ENCODE results near the gene VIP. TPM values are rescaled to one million over a fixed set of nuclear protein-coding genes. Genes with fewer than 3 reads are reported as not detected.
"Not testable (repeated sequence)": the region's sequence is repeated elsewhere in the genome, so short reads cannot be mapped to it uniquely, and the experiment has no call there.

VIP gene
- total RNA-seq = not detected

DNA sequence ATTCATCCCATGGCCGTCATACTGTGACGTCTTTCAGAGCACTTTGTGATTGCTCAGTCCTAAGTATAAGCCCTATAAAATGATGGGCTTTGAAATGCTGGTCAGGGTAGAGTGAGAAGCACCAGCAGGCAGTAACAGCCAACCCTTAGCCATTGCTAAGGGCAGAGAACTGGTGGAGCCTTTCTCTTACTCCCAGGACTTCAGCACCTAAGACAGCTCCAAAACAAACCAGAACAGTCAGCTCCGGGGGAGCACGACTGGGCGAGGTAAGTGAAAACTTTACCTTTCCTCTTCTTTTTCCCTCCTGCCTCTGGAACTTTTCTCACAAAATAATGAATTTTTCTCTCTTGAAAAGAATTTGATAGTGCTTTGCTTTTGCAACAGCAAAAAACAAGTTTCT lies at the start of gene VIP:
Gene VIP, plus strand, starts transcription at position 104 of the 400 bp plus-strand sequence. CDS start 1,381 bp downstream, outside the sequence.
- no peaks in the 10 kb centered on the region for H3K9me3 Mint-ChIP-seq
- ChIA-PET POLR2A (no interaction called here), CTCF (no interaction called here)
- intact Hi-C loops (cut with micrococcal nuclease) = no loop called here
- no peaks in the 10 kb centered on the region for H3K27me3 Mint-ChIP-seq
- H3K4me3 Mint-ChIP-seq = no peak within 1 kb of the TSS
- no peak within 1 kb of the TSS for H3K27ac Mint-ChIP-seq
- DNase-seq = no peak
- no peaks in the 10 kb centered on the region for H3K4me1 Mint-ChIP-seq (ENCODE audit: low read depth)
- no peaks in the 10 kb centered on the region for H3K36me3 Mint-ChIP-seq

DNA sequence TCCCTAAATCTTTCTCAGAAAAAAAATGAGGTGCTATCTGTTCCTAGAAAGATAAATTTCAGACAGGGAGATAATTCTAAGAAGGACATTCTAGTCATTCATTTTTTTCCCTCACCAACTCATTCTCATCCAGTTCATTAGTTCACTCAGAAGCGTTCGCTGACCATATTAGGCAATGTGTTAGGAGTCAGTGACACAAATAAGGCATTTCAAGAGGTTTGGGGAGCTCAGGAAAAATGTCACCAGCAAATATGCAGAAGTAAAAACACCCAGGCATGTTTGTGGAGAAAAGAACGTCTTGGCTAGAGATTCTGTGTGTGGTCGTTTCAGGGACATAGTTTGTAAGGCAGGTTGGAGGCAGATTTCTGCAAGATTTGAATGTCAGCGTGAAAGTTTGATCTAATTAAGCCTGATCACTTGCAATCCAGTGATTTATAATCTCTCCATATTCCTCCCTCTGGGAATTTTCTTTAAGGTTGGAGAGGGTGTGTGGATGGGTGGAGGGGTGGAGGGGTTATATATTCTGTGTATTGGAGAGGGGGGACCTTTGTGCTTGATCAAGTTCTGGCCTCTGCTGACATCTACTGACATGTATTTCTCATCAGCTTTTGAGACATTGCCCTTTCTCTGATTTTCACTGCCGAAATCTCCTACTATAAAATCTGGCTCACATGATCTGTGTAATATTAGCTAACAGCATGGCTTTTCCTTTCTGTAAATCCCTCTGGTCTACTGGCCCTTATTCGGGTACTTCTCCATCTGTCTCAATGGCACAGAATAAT lies 49.3 kb upstream of the VIP start:
- ChIA-PET POLR2A (no interaction called here), CTCF (no interaction called here)
- H3K36me3 Mint-ChIP-seq = no peaks in the 10 kb centered on the region

GRCh38 chr6:152701863-152702401 lies 48.7 kb upstream of the VIP start:
- Mint-ChIP-seq H3K27me3 (peaks cover 16% of the 10 kb centered on the region), H3K36me3 (no peaks in the 10 kb centered on the region), H3K27ac (no peak overlapping the region), H3K4me1 (ENCODE audit: low read depth) (no peaks in the 10 kb centered on the region), H3K9me3 (no peaks in the 10 kb centered on the region), H3K4me3 (no peak overlapping the region)
- ChIA-PET CTCF (no interaction called here), POLR2A (no interaction called here)
- intact Hi-C loops (cut with micrococcal nuclease) = no loop called here
- DNase-seq = no peak

More for the DNA sequence above, 49.3 kb upstream of the VIP start:
- Mint-ChIP-seq H3K27me3 (peaks cover 16% of the 10 kb centered on the region), H3K4me3 (no peak overlapping the region), H3K27ac (no peak overlapping the region), H3K9me3 (no peaks in the 10 kb centered on the region), H3K4me1 (ENCODE audit: low read depth) (no peaks in the 10 kb centered on the region)
- intact Hi-C loops (cut with micrococcal nuclease) = no loop called here
- DNase-seq = no peak

GRCh38 chr6:152703750-152704149 lies 46.8 kb upstream of the VIP start:
- H3K4me1 Mint-ChIP-seq (ENCODE audit: low read depth); CTCF ChIA-PET: not testable (repeated sequence)
- H3K27me3 Mint-ChIP-seq = peaks cover 12% of the 10 kb centered on the region

DNA sequence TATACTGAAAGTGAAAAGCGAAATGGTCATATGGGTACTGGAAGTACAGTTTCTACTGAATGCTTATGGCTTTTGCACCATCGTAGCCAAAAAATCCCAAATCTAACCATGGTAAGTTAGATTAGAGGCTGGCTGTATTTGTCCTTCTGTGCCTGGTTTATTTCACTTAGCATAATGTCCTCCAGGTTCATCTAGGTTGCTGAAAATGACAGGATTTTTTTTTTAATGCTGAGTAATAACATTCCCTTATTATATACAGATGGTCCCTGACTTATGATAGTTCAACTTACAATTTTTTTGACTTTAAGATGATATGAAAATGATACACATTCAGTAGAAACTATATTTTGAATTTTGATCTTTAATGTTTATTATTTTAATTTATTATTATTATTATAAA lies 45.3 kb upstream of the VIP start:
- Mint-ChIP-seq H3K9me3 (peaks cover 6% of the 10 kb centered on the region), H3K4me1 (ENCODE audit: low read depth) (no peaks in the 10 kb centered on the region), H3K27me3 (peaks cover 8% of the 10 kb centered on the region), H3K4me3 (no peak overlapping the region), H3K27ac (no peak overlapping the region), H3K36me3 (no peaks in the 10 kb centered on the region)
- CTCF ChIA-PET = no interaction called here
- no peak for DNase-seq
- intact Hi-C loops (cut with micrococcal nuclease) = no loop called here
- POLR2A ChIA-PET = no interaction called here

More at GRCh38 chr6:152703750-152704149, 46.8 kb upstream of the VIP start:
- intact Hi-C loops (cut with micrococcal nuclease); H3K4me3 Mint-ChIP-seq; DNase-seq; POLR2A ChIA-PET; H3K36me3 Mint-ChIP-seq; H3K9me3 Mint-ChIP-seq; H3K27ac Mint-ChIP-seq: not testable (repeated sequence)

DNA sequence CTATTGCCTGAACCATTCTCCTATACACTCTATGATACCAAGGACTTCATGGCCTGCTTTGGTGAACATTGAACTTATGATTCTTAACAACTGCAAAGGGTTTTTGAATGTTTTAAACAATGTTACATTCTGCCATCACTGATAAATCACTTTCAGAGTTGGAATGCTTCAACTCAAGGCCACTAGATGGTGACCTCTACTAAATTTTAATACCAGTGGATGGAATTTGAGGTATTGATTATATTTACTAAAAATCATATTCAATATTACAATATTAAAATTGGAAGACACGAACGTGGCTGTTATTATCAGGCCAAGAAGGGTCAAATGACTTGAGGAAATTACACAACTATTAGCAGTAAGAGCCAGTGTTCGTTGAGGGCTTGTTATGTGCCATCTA lies 34.3 kb upstream of the VIP start:
- no peaks in the 10 kb centered on the region for H3K36me3 Mint-ChIP-seq
- H3K4me3 Mint-ChIP-seq = no peak overlapping the region
- ChIA-PET CTCF (no interaction called here), POLR2A (no interaction called here)
- H3K27me3 Mint-ChIP-seq = no peaks in the 10 kb centered on the region
- intact Hi-C loops (cut with micrococcal nuclease) = no loop called here
- DNase-seq = no peak
- peaks cover 16% of the 10 kb centered on the region for H3K9me3 Mint-ChIP-seq
- no peak overlapping the region for H3K27ac Mint-ChIP-seq
- H3K4me1 Mint-ChIP-seq (ENCODE audit: low read depth) = no peaks in the 10 kb centered on the region

GRCh38 chr6:152720974-152721373 lies 29.6 kb upstream of the VIP start:
- Mint-ChIP-seq H3K4me1 (ENCODE audit: low read depth) (no peaks in the 10 kb centered on the region), H3K27me3 (no peaks in the 10 kb centered on the region), H3K9me3 (no peaks in the 10 kb centered on the region), H3K27ac (no peak overlapping the region), H3K36me3 (no peaks in the 10 kb centered on the region), H3K4me3 (no peak overlapping the region)
- intact Hi-C loops (cut with micrococcal nuclease) = no loop called here
- CTCF ChIA-PET = no interaction called here
- POLR2A ChIA-PET = no interaction called here
- no peak for DNase-seq

GRCh38 chr6:152721956-152722355 lies 28.6 kb upstream of the VIP start:
- ChIA-PET CTCF (no interaction called here), POLR2A (no interaction called here)
- H3K27ac Mint-ChIP-seq = no peak overlapping the region
- intact Hi-C loops (cut with micrococcal nuclease) = no loop called here
- no peak overlapping the region for H3K4me3 Mint-ChIP-seq
- DNase-seq = no peak
- no peaks in the 10 kb centered on the region for H3K36me3 Mint-ChIP-seq
- H3K9me3 Mint-ChIP-seq = no peaks in the 10 kb centered on the region
- H3K27me3 Mint-ChIP-seq = no peaks in the 10 kb centered on the region
- H3K4me1 Mint-ChIP-seq (ENCODE audit: low read depth) = no peaks in the 10 kb centered on the region

DNA sequence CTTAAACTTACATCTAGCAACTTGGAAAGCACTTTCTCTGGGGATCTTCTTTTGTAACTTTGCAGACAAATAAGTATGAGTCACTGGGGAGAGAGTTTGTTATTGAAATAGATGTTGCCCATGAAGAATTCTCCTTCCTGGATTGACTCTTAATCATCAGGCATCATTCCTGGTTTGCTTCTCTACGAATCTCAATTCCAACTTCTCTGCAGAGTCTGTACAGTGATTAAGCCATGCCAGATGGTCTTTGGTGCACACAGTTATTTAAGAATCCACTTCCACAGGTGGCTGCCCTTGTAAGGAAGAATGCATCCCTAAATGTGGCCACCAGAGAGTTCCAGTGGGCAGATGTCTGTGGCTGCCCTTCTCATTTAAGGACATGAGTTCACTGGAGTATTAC lies 27.2 kb upstream of the VIP start:
- intact Hi-C loops (cut with micrococcal nuclease) = no loop called here
- CTCF ChIA-PET = no interaction called here

GRCh38 chr6:152726313-152726712 lies 24.3 kb upstream of the VIP start:
- Mint-ChIP-seq H3K4me1 (ENCODE audit: low read depth) (no peaks in the 10 kb centered on the region), H3K27ac (no peak overlapping the region), H3K36me3 (no peaks in the 10 kb centered on the region), H3K27me3 (no peaks in the 10 kb centered on the region), H3K9me3 (no peaks in the 10 kb centered on the region), H3K4me3 (no peak overlapping the region)
- intact Hi-C loops (cut with micrococcal nuclease) = no loop called here
- ChIA-PET CTCF (no interaction called here), POLR2A (no interaction called here)
- DNase-seq = no peak

More for the DNA sequence above, 27.2 kb upstream of the VIP start:
- no peak for DNase-seq
- no peaks in the 10 kb centered on the region for H3K4me1 Mint-ChIP-seq (ENCODE audit: low read depth)
- POLR2A ChIA-PET = no interaction called here
- no peak overlapping the region for H3K4me3 Mint-ChIP-seq
- H3K27me3 Mint-ChIP-seq = no peaks in the 10 kb centered on the region
- no peak overlapping the region for H3K27ac Mint-ChIP-seq
- no peaks in the 10 kb centered on the region for H3K36me3 Mint-ChIP-seq
- H3K9me3 Mint-ChIP-seq = no peaks in the 10 kb centered on the region

DNA sequence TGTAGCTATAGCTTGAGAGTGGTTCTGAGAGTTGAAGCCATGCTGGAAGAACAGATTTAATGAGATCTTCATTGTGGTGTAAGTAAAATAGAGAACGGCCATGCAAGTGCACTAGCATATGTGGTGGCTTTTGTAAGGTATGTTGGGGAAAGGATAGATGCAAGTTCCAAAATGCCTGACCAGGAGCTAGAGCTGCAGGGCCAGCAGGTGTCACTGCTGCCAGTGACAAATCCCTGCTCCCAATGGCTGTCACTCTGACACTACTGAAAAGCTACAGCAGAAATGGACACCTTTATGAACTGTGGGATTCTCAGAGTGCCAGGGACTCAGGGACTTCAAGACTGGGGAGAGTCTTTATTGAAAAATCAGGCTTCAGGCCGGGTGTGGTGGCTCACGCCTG lies 23.1 kb upstream of the VIP start:
- H3K27ac Mint-ChIP-seq = no peak overlapping the region
- no peaks in the 10 kb centered on the region for H3K36me3 Mint-ChIP-seq
- no peak overlapping the region for H3K4me3 Mint-ChIP-seq
- POLR2A ChIA-PET = no interaction called here
- CTCF ChIA-PET = no interaction called here
- H3K4me1 Mint-ChIP-seq (ENCODE audit: low read depth) = no peaks in the 10 kb centered on the region
- DNase-seq = no peak
- intact Hi-C loops (cut with micrococcal nuclease) = no loop called here
- H3K9me3 Mint-ChIP-seq = no peaks in the 10 kb centered on the region
- no peaks in the 10 kb centered on the region for H3K27me3 Mint-ChIP-seq

GRCh38 chr6:152734630-152735029 lies 16.0 kb upstream of the VIP start:
- intact Hi-C loops (cut with micrococcal nuclease) = no loop called here
- Mint-ChIP-seq H3K27me3 (no peaks in the 10 kb centered on the region), H3K27ac (no peak overlapping the region)

DNA sequence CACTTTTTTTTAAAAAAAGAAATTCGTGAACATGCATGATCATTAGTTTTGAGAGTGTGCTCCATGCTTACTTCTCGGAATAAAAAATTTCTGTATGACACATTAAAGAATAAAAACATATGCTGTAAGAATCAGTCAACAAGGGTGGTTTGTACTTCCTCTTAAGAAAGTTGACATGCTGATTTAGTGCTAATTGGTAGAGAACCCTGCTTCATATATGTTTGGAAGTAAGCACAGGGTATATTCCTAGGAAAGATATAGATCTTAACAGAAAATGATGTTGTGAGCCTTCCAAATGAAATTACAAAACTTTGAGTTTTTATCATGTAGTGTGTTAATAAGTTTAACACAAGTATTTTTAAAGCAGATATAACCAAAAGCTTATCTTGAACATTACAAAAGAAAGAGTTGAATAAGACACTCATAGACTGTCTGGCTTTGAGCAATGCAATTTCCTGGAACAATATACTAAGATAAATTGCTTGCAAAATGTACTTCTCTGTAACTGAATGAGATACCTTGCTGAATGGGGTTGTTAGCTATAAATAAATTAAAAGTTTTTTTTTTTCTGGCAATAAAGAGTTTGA lies 13.8 kb upstream of the VIP start:
- intact Hi-C loops (cut with micrococcal nuclease) = no loop called here
- no peak for DNase-seq
- ChIA-PET CTCF (no interaction called here), POLR2A (no interaction called here)
- Mint-ChIP-seq H3K9me3 (no peaks in the 10 kb centered on the region), H3K27ac (no peak overlapping the region), H3K36me3 (no peaks in the 10 kb centered on the region), H3K4me1 (ENCODE audit: low read depth) (no peaks in the 10 kb centered on the region), H3K4me3 (no peak overlapping the region), H3K27me3 (no peaks in the 10 kb centered on the region)

More at GRCh38 chr6:152734630-152735029, 16.0 kb upstream of the VIP start:
- Mint-ChIP-seq H3K9me3 (no peaks in the 10 kb centered on the region), H3K36me3 (no peaks in the 10 kb centered on the region), H3K4me3 (no peak overlapping the region), H3K4me1 (ENCODE audit: low read depth) (no peaks in the 10 kb centered on the region)
- POLR2A ChIA-PET = no interaction called here
- CTCF ChIA-PET = no interaction called here
- no peak for DNase-seq

All from activated CD4-positive, alpha-beta memory T cell treated with anti-CD3 and anti-CD28 coated beads for 36 hours (primary cell).